Endodermal cell (in vitro differentiated cells): ENCODE measurements around the gene TCF25. TPM values are rescaled to one million over a fixed set of nuclear protein-coding genes. Genes with fewer than 3 reads are reported as not detected.

Source experiments
- DNase-seq: peaks from one replicate; pipeline ENCODE4 v3.0.0-alpha.2; 2017
- H3K27ac ChIP-seq: 2 replicates; pipeline ENCODE4 v1.5.1; 2013; ENCODE audit warnings: mild to moderate bottlenecking, low read depth, low read length, moderate library complexity
- H3K27me3 ChIP-seq: 2 replicates; pipeline ENCODE4 v1.6.1; 2013; ENCODE audit warnings: mild to moderate bottlenecking, low read length, moderate library complexity; ENCODE audit not compliant: insufficient read depth, control insufficient read depth, poor library complexity, severe bottlenecking
- H3K36me3 ChIP-seq: 2 replicates; pipeline ENCODE4 v1.7.0; 2013; ENCODE audit warnings: mild to moderate bottlenecking, low read length, moderate library complexity; ENCODE audit not compliant: control insufficient read depth, insufficient read depth
- H3K4me1 ChIP-seq: one replicate; pipeline ENCODE4 v1.7.0; 2013; ENCODE audit warnings: low read length; ENCODE audit not compliant: control insufficient read depth, insufficient read depth
- H3K4me3 ChIP-seq: 2 replicates; pipeline ENCODE4 v1.5.1; 2013; ENCODE audit warnings: mild to moderate bottlenecking, low read length, moderate library complexity
- H3K9ac ChIP-seq: 2 replicates; pipeline ENCODE4 v1.6.1; 2013; ENCODE audit warnings: mild to moderate bottlenecking, low read length, moderate library complexity; ENCODE audit not compliant: poor library complexity, severe bottlenecking; ENCODE audit errors: extremely low read depth
- H3K9me3 ChIP-seq: 2 replicates; pipeline ENCODE4 v1.6.1; 2013; ENCODE audit warnings: mild to moderate bottlenecking, low read length, moderate library complexity; ENCODE audit not compliant: control insufficient read depth
- H3K27ac Mint-ChIP-seq: 2 replicates; pipeline ENCODE4 v1.8.0; 2020; ENCODE audit warnings: mixed read lengths
- H3K27me3 Mint-ChIP-seq: 2 replicates; pipeline ENCODE4 v1.8.0; 2021; ENCODE audit warnings: mild to moderate bottlenecking, mixed read lengths; ENCODE audit not compliant: insufficient read depth
- H3K36me3 Mint-ChIP-seq: 2 replicates; pipeline ENCODE4 v1.8.0; 2020; ENCODE audit warnings: low read depth, mixed read lengths
- H3K4me1 Mint-ChIP-seq: 2 replicates; pipeline ENCODE4 v1.8.0; 2020; ENCODE audit warnings: mixed read lengths
- H3K4me3 Mint-ChIP-seq: 2 replicates; pipeline ENCODE4 v1.8.0; 2020; ENCODE audit warnings: mild to moderate bottlenecking, moderate library complexity, mixed read lengths
- H3K9me3 Mint-ChIP-seq: 2 replicates; pipeline ENCODE4 v1.8.0; 2020; ENCODE audit warnings: mild to moderate bottlenecking, mixed read lengths
- whole genome bisulfite sequencing, 2 experiments: methylation state at CpG; one replicate each; pipeline versions ENCODE4 v1.1.5 to v1.1.7; 2013; ENCODE audit warnings: missing lambda C conversion rate in 2 of 2, mixed read lengths in 1 of 2; ENCODE audit not compliant: insufficient coverage in 1 of 2, insufficient read length in 1 of 2; 5-methylcytosine and 5-hydroxymethylcytosine counted together
- total RNA-seq, 2 donors: library from RNA; stranded (reverse); fragmentation: NEBNext Ultra II Directional in 1 of 2; extraction: Animal tissue kit (Norgen Biotek cat#: 25700) in 1 of 2; gene quantifications; 2 replicates in 1 of 2; 3 replicates in 1 of 2; pipeline ENCODE4 v1.2.1, GENCODE V29; 2021
- TF ChIP-seq, protein P1 (sequence below): fragments of 200-600 bp; sonication (generic); conservative IDR thresholded peaks from 2 replicates; pipeline ENCODE4 v1.5.0; 2021; ENCODE audit warnings: antibody characterized with exemption, mild to moderate bottlenecking

Gene TCF25
- total RNA-seq, 2 donors from 2014 or later = 172 to 176 TPM

GRCh38 chr16:89853306-89853993 is 19.9 kb upstream of the TCF25 start:
- WGBS, 2 experiments = 96% methylated on average over 11 to 21 of the region's 21 CpGs
- TF ChIP-seq, protein P1, sequence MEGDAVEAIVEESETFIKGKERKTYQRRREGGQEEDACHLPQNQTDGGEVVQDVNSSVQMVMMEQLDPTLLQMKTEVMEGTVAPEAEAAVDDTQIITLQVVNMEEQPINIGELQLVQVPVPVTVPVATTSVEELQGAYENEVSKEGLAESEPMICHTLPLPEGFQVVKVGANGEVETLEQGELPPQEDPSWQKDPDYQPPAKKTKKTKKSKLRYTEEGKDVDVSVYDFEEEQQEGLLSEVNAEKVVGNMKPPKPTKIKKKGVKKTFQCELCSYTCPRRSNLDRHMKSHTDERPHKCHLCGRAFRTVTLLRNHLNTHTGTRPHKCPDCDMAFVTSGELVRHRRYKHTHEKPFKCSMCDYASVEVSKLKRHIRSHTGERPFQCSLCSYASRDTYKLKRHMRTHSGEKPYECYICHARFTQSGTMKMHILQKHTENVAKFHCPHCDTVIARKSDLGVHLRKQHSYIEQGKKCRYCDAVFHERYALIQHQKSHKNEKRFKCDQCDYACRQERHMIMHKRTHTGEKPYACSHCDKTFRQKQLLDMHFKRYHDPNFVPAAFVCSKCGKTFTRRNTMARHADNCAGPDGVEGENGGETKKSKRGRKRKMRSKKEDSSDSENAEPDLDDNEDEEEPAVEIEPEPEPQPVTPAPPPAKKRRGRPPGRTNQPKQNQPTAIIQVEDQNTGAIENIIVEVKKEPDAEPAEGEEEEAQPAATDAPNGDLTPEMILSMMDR = no peak
- Histone ChIP-seq H3K4me3 (no peak overlapping the region), H3K36me3 (no peaks in the 10 kb centered on the region), H3K4me1 (no peaks in the 10 kb centered on the region), H3K27me3 (no peaks in the 10 kb centered on the region), H3K9me3 (no peaks in the 10 kb centered on the region), H3K9ac (no peak overlapping the region), H3K27ac (no peak overlapping the region)
- DNase-seq = no peak
- Mint-ChIP-seq H3K9me3 (no peaks in the 10 kb centered on the region), H3K27me3 (no peaks in the 10 kb centered on the region), H3K27ac (no peak overlapping the region), H3K36me3 (peaks cover 7% of the 10 kb centered on the region), H3K4me3 (no peak overlapping the region), H3K4me1 (no peaks in the 10 kb centered on the region)

DNA sequence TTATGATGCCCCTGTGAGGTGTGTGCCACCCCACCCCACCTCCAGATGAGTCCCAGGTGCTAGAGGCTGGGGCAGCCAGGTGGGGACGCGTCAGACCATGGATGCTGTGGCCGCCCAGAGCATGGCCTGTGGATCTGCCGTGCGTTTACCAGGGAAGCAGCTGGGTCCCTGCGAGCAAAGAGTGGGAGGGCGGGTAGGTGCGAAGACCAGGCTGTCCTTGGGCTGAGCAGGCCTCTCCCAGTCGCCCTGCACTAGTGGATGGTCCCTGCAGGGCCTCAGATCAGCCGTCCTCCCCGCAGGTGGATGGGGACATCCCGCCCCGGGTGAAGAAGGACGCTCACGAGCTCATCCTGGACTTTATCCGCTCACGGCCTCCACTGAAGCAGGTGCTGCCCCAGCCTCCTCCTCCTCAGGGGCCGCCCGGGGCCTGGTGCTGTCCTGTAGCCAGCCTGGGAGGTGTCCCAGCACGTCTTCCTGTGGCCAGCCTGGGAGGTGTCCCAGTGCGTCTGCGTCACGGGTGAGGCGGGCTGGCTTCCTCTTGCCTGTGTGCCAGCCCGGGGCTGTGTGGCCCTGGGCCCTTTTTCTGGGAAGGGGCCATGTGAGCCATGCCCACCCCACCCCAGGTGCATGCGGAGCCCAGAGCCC is 18.0 kb upstream of the TCF25 start:
- no peak overlapping the region for H3K4me3 ChIP-seq
- no peak for DNase-seq
- WGBS, 2 experiments = 91 to 98% methylated on average over 11 to 26 of the region's 26 CpGs

GRCh38 chr16:89855986-89856385 is 17.4 kb upstream of the TCF25 start:
- H3K4me1 Mint-ChIP-seq = no peaks in the 10 kb centered on the region
- no peaks in the 10 kb centered on the region for H3K4me1 ChIP-seq
- H3K9ac ChIP-seq = no peak overlapping the region
- no peaks in the 10 kb centered on the region for H3K36me3 ChIP-seq
- no peak overlapping the region for H3K4me3 ChIP-seq
- H3K27me3 Mint-ChIP-seq = no peaks in the 10 kb centered on the region
- H3K27ac Mint-ChIP-seq = no peak overlapping the region
- peak; percentile 38 for DNase-seq
- no peaks in the 10 kb centered on the region for H3K9me3 Mint-ChIP-seq
- TF ChIP-seq, protein P1 = no peak
- H3K9me3 ChIP-seq = no peaks in the 10 kb centered on the region
- WGBS, 2 experiments = 93 to 97% methylated on average over 10 to 22 of the region's 22 CpGs
- no peaks in the 10 kb centered on the region for H3K27me3 ChIP-seq
- H3K36me3 Mint-ChIP-seq = peaks cover 4% of the 10 kb centered on the region
- H3K4me3 Mint-ChIP-seq = no peak overlapping the region
- no peak overlapping the region for H3K27ac ChIP-seq

More for the DNA sequence above, 18.0 kb upstream of the TCF25 start:
- H3K27me3 ChIP-seq = no peaks in the 10 kb centered on the region
- H3K36me3 ChIP-seq = no peaks in the 10 kb centered on the region
- no peaks in the 10 kb centered on the region for H3K27me3 Mint-ChIP-seq
- no peak overlapping the region for H3K9ac ChIP-seq
- no peaks in the 10 kb centered on the region for H3K4me1 ChIP-seq
- no peaks in the 10 kb centered on the region for H3K9me3 ChIP-seq
- TF ChIP-seq, protein P1 = no peak
- peaks cover 5% of the 10 kb centered on the region for H3K36me3 Mint-ChIP-seq
- no peaks in the 10 kb centered on the region for H3K4me1 Mint-ChIP-seq
- no peaks in the 10 kb centered on the region for H3K9me3 Mint-ChIP-seq
- H3K27ac Mint-ChIP-seq = no peak overlapping the region
- H3K27ac ChIP-seq = no peak overlapping the region
- no peak overlapping the region for H3K4me3 Mint-ChIP-seq
